GM18519 (cell line): ENCODE results near the gene CCNL1.
A peak's percentile ranks its signal among the peaks of the same experiment; 100 is the strongest.

Experiments used
- ATAC-seq: cut with Tn5 transposase; IDR thresholded peaks from one replicate; pipeline ENCODE4 v1.9.1; 2021; ENCODE audit warnings: mild to moderate bottlenecking, moderate library complexity; ENCODE audit not compliant: unreplicated experiment, low FRiP score

Gene CCNL1

GRCh38 chr3:157148196-157148889, 11.6 kb downstream of the CCNL1 start:
- ATAC-seq: no peak

DNA sequence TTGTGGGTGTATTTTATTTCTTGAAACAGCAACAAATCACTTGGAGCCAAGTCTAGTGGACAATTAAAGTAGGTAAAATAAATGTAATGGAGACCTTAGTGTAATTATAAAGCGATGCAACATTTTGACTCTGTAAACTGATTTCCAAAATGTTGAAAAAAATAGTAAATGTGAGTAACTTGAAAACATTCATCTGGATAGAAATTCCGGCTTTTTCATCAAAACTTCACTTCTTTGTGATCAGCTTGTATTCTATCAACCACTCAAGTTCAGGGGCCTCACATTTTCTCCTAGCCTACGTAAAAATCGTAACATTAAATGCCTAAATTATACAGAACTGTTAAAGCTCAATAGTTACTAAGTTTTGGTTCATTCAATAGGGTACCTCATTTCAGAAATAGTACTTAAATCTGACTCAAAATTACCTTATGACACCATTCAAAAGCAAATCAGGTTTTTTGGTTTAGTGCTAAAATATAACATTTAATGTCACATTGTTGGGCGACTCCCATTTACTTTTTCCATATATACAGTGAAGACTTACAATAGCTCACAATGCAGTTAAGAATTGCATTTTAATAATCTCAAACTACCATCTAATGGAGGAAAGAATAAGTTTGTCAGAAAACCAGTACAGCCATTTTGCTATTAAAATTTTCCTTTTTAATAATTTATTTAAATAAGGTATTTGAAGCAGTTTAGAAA, 12.7 kb downstream of the CCNL1 start:
- no peak for ATAC-seq

DNA sequence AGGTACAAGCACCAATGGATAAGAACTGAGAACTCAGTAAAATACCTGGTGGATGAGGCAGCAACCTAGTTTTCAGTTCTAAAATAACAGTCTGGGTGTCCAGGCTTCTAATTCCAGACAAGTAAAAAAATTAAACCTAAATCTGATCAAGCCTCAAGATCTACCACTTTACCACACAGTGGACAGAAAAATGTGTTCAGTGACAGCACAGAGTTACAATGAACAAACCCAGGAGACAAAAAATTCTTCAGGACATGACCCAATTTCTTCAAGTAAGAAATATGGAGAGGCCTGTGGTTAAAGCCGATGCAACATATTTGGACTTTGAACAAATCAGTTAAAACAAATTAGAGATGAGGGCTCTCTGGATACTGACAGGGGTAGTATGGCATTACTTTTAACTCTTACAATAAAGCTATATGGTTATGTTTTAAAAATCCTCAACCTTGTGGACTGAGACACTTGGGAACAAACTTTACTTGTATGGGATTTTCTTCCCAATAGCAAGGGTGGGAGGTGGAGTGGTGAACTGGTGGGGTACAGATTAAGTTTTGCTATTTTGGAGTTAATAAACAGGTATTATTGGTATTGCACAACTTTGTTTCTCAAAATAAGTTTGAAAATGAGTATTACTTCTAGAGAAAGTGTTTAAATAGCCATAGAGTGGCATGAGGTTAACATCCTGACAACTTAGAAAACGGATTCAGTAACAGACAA, 14.2 kb downstream of the CCNL1 start:
- no peak for ATAC-seq

- ATAC-seq: no peak
Measured at GRCh38 chr3:157142315-157142714, 17.6 kb downstream of the CCNL1 start.

- no peak for ATAC-seq
Measured at GRCh38 chr3:157139938-157140534, 19.9 kb downstream of the CCNL1 start.

GRCh38 chr3:157136647-157137387, 23.1 kb downstream of the CCNL1 start:
- peak; percentile 12 for ATAC-seq

DNA sequence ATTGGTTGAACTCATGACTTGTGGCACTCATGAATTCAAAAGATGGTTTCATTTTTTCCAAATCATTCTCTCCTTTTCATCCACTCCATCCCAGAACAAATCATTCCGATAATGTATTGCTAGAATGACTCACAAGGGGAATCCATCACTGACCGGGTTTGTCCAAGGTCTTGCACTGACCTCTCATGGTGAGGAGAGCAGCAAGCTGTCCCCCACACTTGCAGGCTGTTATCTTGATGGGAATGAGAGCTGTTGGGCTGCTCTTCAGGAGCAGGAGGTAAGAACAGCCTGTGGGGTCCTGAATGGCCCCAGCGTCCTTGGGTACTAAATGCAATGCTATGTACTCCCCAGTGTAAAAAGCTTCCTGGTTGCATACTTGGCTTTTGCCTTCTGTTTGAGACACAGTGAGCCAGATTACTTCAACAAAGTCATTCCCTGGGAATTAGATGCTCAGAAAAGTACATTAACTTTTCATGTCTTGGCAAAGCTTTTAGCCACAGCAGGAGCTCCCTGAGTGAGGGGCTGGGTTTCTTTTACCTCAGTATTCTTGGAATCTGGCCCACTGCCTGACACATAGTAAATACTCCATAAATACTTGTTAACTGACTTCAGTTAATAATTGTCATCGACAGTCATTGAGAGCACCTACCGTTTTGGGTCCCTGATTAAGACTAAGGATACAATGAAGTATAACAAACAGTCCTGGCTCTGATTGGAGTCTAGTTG, 24.1 kb downstream of the CCNL1 start:
- no peak for ATAC-seq

- ATAC-seq: peak; percentile 50
Measured at GRCh38 chr3:157134620-157135191, 25.2 kb downstream of the CCNL1 start.

- ATAC-seq: no peak
Measured at GRCh38 chr3:157133434-157134320, 26.3 kb downstream of the CCNL1 start.

- no peak for ATAC-seq
Measured at GRCh38 chr3:157132936-157133335, 27.0 kb downstream of the CCNL1 start.

- no peak for ATAC-seq
Measured at GRCh38 chr3:157132341-157132740, 27.6 kb downstream of the CCNL1 start.

- ATAC-seq: no peak
Measured at GRCh38 chr3:157131861-157132260, 28.1 kb downstream of the CCNL1 start.

GRCh38 chr3:157130467-157131251, 29.3 kb downstream of the CCNL1 start:
- ATAC-seq: no peak

GRCh38 chr3:157129803-157130466, 30.0 kb downstream of the CCNL1 start:
- no peak for ATAC-seq

DNA sequence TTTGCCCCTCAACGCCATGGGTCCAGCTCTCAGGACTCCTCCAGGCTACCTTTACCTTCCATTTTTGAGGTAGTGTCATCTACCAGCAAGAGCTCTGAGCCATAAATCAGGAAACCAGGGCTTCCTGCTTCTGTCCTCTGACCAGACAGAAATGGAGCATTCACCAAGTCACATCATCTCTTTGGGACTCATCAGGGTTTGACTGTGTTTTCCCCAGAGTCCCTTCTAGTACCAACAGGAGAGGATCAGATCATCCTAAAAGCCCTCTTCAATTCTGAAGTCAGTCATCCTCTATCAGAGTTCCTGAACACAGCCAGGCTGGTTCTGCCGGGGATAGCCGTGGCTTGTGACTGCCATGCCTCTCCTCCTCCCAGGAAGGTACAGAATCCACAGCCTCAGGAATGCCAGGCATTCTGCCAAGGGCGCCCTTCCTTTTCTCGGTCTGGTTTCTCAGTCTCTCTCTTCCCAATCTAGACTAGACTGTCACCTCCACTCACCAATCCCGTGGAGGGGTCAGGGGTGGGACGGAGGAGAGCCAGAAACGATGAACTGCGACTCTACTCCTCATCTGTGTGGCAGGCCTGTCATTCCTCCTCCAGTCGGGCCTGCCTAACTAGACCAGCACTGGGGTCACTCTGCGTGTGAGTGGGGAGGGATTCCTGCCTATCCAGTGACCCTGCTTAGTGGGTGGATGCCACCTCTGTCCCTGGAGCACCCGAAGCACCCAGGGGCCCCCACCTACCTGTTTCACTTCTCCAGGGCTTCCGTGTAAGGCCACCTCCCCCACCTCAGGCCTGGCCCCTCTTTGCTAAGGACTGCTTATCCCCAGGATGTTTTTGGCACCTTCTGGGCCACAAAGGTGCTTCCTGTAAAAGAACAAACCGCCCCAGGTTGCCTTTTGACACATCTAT, 30.9 kb downstream of the CCNL1 start:
- no peak for ATAC-seq
